Epithelial cell of esophagus (primary cell): ENCODE results near the gene TLCD2.
A peak's percentile ranks its signal among the peaks of the same experiment; 100 is the strongest.

Source experiments
- DNase-seq: peaks from one replicate; pipeline ENCODE4 v3.0.0; 2010; ENCODE audit warnings: low read depth
- H3K4me3 ChIP-seq: 2 replicates; pipeline ENCODE4 v1.5.1; 2011; ENCODE audit warnings: mild to moderate bottlenecking, low read length, control low read depth
- TF ChIP-seq, protein P1 (sequence below): IDR thresholded peaks from 2 replicates; pipeline ENCODE4 v1.5.1; 2011; ENCODE audit warnings: low read depth, mild to moderate bottlenecking, low read length, control low read depth, inconsistent platforms; ENCODE audit not compliant: insufficient read depth; ENCODE audit errors: missing control alignments

TLCD2 gene

DNA sequence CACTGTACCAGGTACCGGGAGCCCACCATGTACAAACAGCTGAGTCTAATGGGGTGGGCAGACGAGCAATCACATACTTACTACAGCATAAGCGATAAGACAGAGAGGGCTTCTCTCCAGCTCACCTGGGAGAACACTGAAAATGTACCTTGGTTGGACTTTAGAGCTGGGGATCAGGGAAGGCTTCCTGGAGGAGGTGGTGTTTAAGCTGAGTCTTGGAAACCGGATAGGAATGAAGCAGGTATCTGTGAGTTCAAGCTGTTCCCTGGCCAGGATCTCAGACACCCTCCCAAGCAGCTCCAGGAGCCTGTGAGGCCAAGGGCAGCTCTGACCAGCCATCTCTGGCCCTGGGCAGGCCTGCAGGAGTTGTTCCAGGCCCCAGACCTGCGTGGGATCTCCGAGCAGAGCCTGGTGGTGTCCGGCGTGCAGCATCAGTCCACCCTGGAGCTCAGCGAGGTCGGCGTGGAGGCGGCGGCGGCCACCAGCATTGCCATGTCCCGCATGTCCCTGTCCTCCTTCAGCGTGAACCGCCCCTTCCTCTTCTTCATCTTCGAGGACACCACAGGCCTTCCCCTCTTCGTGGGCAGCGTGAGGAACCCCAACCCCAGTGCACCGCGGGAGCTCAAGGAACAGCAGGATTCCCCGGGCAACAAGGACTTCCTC lies 43.7 kb upstream of the TLCD2 start:
- TF ChIP-seq, protein P1, sequence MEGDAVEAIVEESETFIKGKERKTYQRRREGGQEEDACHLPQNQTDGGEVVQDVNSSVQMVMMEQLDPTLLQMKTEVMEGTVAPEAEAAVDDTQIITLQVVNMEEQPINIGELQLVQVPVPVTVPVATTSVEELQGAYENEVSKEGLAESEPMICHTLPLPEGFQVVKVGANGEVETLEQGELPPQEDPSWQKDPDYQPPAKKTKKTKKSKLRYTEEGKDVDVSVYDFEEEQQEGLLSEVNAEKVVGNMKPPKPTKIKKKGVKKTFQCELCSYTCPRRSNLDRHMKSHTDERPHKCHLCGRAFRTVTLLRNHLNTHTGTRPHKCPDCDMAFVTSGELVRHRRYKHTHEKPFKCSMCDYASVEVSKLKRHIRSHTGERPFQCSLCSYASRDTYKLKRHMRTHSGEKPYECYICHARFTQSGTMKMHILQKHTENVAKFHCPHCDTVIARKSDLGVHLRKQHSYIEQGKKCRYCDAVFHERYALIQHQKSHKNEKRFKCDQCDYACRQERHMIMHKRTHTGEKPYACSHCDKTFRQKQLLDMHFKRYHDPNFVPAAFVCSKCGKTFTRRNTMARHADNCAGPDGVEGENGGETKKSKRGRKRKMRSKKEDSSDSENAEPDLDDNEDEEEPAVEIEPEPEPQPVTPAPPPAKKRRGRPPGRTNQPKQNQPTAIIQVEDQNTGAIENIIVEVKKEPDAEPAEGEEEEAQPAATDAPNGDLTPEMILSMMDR: no peak
- no peak overlapping the region for H3K4me3 ChIP-seq
- DNase-seq: no peak

- H3K4me3 ChIP-seq: no peak overlapping the region
- DNase-seq: peak; percentile 36
Measured at GRCh38 chr17:1752425-1753262, 42.5 kb upstream of the TLCD2 start.

DNA sequence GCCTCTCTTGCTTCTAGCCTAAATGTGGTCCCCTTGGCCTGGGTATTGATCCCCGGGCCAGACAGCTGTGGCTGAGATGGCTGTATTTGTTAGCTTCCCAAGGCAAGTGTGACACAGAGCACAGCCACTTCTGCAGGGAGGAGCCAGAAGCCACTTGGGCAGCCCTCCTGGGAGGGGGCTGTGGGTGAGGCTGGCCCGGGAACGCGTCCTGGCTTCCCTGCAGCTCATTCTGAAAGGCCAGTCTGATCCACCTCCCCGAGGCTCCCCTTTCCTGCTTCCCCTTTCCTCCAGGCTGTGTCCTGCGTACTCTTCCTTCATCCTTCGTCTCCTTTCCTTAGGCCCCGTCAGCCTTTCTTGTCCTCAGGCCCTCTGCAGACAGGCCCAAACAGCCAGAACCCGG lies 40.5 kb upstream of the TLCD2 start:
- TF ChIP-seq, protein P1: no peak
- no peak for DNase-seq
- H3K4me3 ChIP-seq: no peak overlapping the region

More at GRCh38 chr17:1752425-1753262, 42.5 kb upstream of the TLCD2 start:
- TF ChIP-seq, protein P1: no peak

GRCh38 chr17:1746975-1747543 lies 36.9 kb upstream of the TLCD2 start:
- TF ChIP-seq, protein P1: no peak
- peak; percentile 89 for DNase-seq
- no peak overlapping the region for H3K4me3 ChIP-seq

- DNase-seq: no peak
- TF ChIP-seq, protein P1: no peak
- H3K4me3 ChIP-seq: no peak overlapping the region
Measured at GRCh38 chr17:1745513-1746020, 35.4 kb upstream of the TLCD2 start.

- TF ChIP-seq, protein P1: no peak
- H3K4me3 ChIP-seq: no peak overlapping the region
- DNase-seq: no peak
Measured at GRCh38 chr17:1744551-1745512, 34.7 kb upstream of the TLCD2 start.
